GM12865 (cell line): ENCODE measurements around the gene CACNA1C.

Experiments used
- DNase-seq: peaks from one replicate; pipeline ENCODE4 v3.0.0; 2010; ENCODE audit warnings: low read depth
- H3K4me3 ChIP-seq: 2 replicates; pipeline ENCODE4 v1.5.1; 2011; ENCODE audit warnings: mild to moderate bottlenecking, low read depth, low read length, control low read depth
- CTCF ChIP-seq: IDR thresholded peaks from 2 replicates; pipeline ENCODE4 v1.5.1; 2011; ENCODE audit warnings: low read length, control low read depth, low read depth, inconsistent platforms; ENCODE audit not compliant: insufficient read depth; ENCODE audit errors: missing control alignments

The CACNA1C gene

GRCh38 chr12:2317772-2318171 lies 265.0 kb downstream of the CACNA1C start:
- no peak for TF ChIP-seq CTCF
- DNase-seq = no peak
- H3K4me3 ChIP-seq = no peak overlapping the region

GRCh38 chr12:2318286-2318685 lies 265.5 kb downstream of the CACNA1C start:
- no peak for TF ChIP-seq CTCF
- H3K4me3 ChIP-seq = no peak overlapping the region
- DNase-seq = no peak

GRCh38 chr12:2319136-2319535 lies 266.3 kb downstream of the CACNA1C start:
- TF ChIP-seq CTCF = no peak
- DNase-seq = no peak
- H3K4me3 ChIP-seq = no peak overlapping the region

- no peak overlapping the region for H3K4me3 ChIP-seq
- no peak for DNase-seq
- TF ChIP-seq CTCF = no peak
Observed at GRCh38 chr12:2319737-2320506, 267.1 kb downstream of the CACNA1C start.

- no peak overlapping the region for H3K4me3 ChIP-seq
- no peak for DNase-seq
- TF ChIP-seq CTCF = no peak
Observed at GRCh38 chr12:2320841-2321240, 268.1 kb downstream of the CACNA1C start.

GRCh38 chr12:2322554-2323120 lies 269.9 kb downstream of the CACNA1C start:
- TF ChIP-seq CTCF = no peak

More at GRCh38 chr12:2322554-2323120, 269.9 kb downstream of the CACNA1C start:
- H3K4me3 ChIP-seq = no peak overlapping the region
- no peak for DNase-seq
